Stomach (tissue), 9 donors: ENCODE results near the gene HOXB7. TPM values are rescaled to one million over a fixed set of nuclear protein-coding genes. Genes with fewer than 3 reads are reported as not detected.

Experiments
- DNase-seq, 2 donors: peaks; one replicate each; pipeline versions ENCODE4 v3.0.0 to v3.0.0-alpha.2; 2013 to 2019
- H3K27ac ChIP-seq, 5 donors: fragments of 200-600 bp in 4 of 5; sonication (generic) in 4 of 5; one replicate each; pipeline ENCODE4 v1.5.1; 2013 to 2019; ENCODE audit warnings: mild to moderate bottlenecking in 1 of 5, moderate library complexity in 1 of 5
- H3K27me3 ChIP-seq, 3 donors: fragments of 200-600 bp; sonication (generic); one replicate each; pipeline ENCODE4 v1.5.1; 2017 to 2019; ENCODE audit warnings: mixed run types in 1 of 3
- H3K36me3 ChIP-seq, 4 donors: fragments of 200-600 bp; sonication (generic); 1 replicate in 3 of 4; 2 replicates in 1 of 4; pipeline ENCODE4 v1.5.1; 2016 to 2019
- H3K4me1 ChIP-seq, 4 donors: fragments of 200-600 bp; sonication (generic); one replicate each; pipeline ENCODE4 v1.5.1; 2016 to 2019
- H3K4me3 ChIP-seq, 4 donors: fragments of 200-600 bp; sonication (generic) in 3 of 4; one replicate each; pipeline ENCODE4 v1.5.1; 2016 to 2019; ENCODE audit warnings: mild to moderate bottlenecking in 1 of 4
- H3K9me3 ChIP-seq, 4 donors: fragments of 200-600 bp; sonication (generic); one replicate each; pipeline ENCODE4 v1.5.1; 2016 to 2019
- EP300 ChIP-seq: sonication (generic); formaldehyde crosslinking; IDR thresholded peaks from one replicate; pipeline ENCODE4 v1.6.1; 2017; ENCODE audit warnings: antibody characterized with exemption
- POLR2A ChIP-seq, 4 donors: fragments of 450-650 bp; IDR thresholded peaks; one replicate each; pipeline ENCODE4 v1.6.1; 2016; ENCODE audit warnings: antibody characterized with exemption in 4 of 4, control low read depth in 2 of 4, mild to moderate bottlenecking in 1 of 4, moderate library complexity in 1 of 4
- POLR2AphosphoS5 ChIP-seq, 3 donors: sonication (generic); formaldehyde crosslinking; IDR thresholded peaks; one replicate each; pipeline ENCODE4 v1.6.1; 2016; ENCODE audit warnings: antibody characterized with exemption in 3 of 3
- WGBS, 5 donors: extraction: QIAGEN DNeasy Blood & Tissue Kit in 3 of 5; methylation state at CpG; one replicate each; pipeline versions ENCODE4 v1.1.5 to v1.1.7; 2013 to 2018; 5-methylcytosine and 5-hydroxymethylcytosine counted together
- intact Hi-C: fragments of 100-400 bp; cut with DNase I; formaldehyde crosslinking; loops from one replicate; pipeline ENCODE4 v1.15.1; 2023; ENCODE audit warnings: low total_unique reads
- polyA plus RNA-seq, 3 donors: library from polyadenylated mRNA; stranded (reverse); fragments of 200-250 nt; gene quantifications; one replicate each; pipeline ENCODE4 v1.2.3, GENCODE V29; 2013
- total RNA-seq, 5 donors: library from RNA; depleted of rRNA; stranded (reverse); fragments of >200 nt; gene quantifications; one replicate each; pipeline versions ENCODE4 v1.1.0 to v1.2.3, GENCODE V29; 2014 to 2016
- TF ChIP-seq, protein P1 (sequence below), 7 experiments: fragments of 450-650 bp in 4 of 7; fragments of 200-600 bp in 3 of 7; sonication (generic) in 3 of 7; IDR thresholded peaks; one replicate each; pipeline ENCODE4 v1.5.1; 2016 to 2019; ENCODE audit warnings: antibody characterized with exemption in 7 of 7, control low read depth in 2 of 7, mild to moderate bottlenecking in 1 of 7
- donor health status: healthy with polysubstance abuse.
- donor health status: Bipolar disorder and iron deficiency.
- donor health status: healthy.

Gene HOXB7
- total and polyA plus RNA-seq, 8 donors = 1.0 to 16.5 (median 2.6) TPM

DNA sequence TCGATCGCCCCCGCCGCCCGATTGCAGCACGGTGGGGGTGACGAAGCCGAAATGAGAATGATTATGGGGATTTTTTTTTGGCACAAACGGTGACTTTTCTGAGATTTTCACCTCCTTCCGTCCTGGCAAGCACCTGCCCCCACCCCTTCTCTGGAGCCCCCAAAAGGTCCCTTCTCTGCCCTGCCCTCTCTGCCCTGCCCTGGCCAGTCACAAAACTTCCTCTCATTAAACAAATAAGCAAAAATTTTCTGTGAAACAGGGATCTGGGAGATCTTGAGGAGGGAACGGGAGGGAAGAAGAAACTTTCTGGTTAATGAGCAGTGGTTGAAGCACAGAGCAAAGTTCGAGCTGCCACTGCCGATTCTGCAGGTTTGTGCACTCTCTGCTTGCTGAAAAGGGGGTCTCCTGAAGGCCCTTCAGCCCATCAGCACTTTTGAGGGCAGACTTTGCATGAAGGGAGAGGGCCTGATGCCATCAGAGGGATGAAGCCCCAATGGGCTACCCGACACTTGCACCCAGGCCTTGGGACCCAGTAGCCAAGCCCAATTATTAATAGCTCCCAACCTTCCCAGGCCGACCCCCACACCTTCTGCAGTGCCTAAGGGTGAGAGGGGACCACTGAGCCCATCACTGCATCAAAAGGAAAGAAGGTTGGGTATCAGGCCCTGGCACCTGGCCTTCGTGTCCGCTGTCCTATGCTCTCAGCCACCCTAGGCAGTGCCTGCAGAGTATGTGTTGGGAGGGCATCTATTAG lies 5.3 kb upstream of the HOXB7 start:
- Histone ChIP-seq H3K4me1 (peaks cover 38 to 61% (median 48%) of the 10 kb centered on the region in 4 donors), H3K36me3 (no peaks in the 10 kb centered on the region), H3K27ac (peak overlapping the region in 1 of 5 donors; percentile 88), H3K4me3 (no peak overlapping the region), H3K27me3 (peaks cover 13 to 100% (median 98%) of the 10 kb centered on the region in 3 donors), H3K9me3 (no peaks in the 10 kb centered on the region)
- no peak for TF ChIP-seq EP300
- no peak for TF ChIP-seq POLR2AphosphoS5 (IDR thresholded peaks at IDR 0.05)
- TF ChIP-seq, protein P1, sequence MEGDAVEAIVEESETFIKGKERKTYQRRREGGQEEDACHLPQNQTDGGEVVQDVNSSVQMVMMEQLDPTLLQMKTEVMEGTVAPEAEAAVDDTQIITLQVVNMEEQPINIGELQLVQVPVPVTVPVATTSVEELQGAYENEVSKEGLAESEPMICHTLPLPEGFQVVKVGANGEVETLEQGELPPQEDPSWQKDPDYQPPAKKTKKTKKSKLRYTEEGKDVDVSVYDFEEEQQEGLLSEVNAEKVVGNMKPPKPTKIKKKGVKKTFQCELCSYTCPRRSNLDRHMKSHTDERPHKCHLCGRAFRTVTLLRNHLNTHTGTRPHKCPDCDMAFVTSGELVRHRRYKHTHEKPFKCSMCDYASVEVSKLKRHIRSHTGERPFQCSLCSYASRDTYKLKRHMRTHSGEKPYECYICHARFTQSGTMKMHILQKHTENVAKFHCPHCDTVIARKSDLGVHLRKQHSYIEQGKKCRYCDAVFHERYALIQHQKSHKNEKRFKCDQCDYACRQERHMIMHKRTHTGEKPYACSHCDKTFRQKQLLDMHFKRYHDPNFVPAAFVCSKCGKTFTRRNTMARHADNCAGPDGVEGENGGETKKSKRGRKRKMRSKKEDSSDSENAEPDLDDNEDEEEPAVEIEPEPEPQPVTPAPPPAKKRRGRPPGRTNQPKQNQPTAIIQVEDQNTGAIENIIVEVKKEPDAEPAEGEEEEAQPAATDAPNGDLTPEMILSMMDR (IDR thresholded peaks at IDR 0.05) = no peak
- TF ChIP-seq POLR2A (IDR thresholded peaks at IDR 0.05) = no peak
- intact Hi-C loops = no loop called here
- no peak for DNase-seq
- 18 to 30% (median 25%) methylated on average over 17 of the region's 17 CpGs for WGBS, 5 donors

DNA sequence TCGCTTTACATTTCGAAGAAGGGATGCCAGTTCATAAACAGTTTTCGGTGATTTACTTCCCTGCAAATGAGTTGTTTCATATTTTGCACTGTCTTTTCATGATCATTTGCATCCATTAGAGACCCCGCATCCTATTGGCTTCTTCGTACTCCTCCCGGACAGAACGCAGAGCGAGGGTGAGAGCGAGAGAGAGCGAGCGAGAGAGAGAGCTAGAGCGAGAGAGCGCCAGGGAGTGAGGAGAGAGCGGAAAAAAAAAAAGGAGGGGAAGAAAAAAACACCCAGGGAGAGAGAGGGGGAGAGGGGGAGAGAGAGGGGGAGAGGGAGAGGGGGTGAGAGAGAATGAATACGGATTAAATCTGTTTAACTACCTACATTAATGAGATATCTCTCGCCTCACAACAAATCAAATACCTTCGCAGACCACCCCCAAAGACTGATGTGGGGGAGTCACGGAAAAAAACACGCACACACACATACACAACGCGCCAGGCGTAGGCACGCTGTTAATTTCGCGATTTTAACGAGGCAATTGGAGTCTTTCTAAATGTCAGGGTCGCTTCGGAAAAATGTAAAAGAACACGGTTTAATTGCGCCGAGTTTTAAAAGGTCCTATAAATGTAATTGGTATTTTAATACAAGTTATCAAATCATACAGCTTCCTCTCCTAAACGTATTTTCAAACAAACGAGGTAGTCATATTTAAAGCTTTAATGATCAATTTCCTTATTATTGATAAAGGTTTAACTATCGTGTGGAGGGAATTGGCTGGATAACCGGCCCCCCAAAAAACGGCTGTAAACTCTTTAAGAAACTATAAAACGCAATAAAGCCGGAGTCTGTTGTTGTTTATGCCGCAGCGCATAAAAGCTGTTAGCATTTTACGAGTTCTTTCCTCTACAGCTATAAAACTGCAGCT lies 4.5 kb upstream of the HOXB7 start, which contains the start of gene HOXB8:
Gene HOXB8 (minus strand): TSS at position 246 of the 916 bp plus-strand sequence. CDS start 588 bp downstream, outside the sequence.
- intact Hi-C loops = no loop called here
- WGBS, 5 donors = 12 to 22% (median 19%) methylated on average over 41 of the region's 41 CpGs
- peak within 1 kb of the TSS; percentile 21 to 62 (median 58) for H3K4me3 ChIP-seq
- H3K9me3 ChIP-seq = no peaks in the 10 kb centered on the region
- peaks cover 13 to 100% (median 98%) of the 10 kb centered on the region in 3 donors for H3K27me3 ChIP-seq
- H3K4me1 ChIP-seq = peaks cover 40 to 67% (median 56%) of the 10 kb centered on the region in 4 donors
- TF ChIP-seq POLR2A (IDR thresholded peaks at IDR 0.05) (no peak), POLR2AphosphoS5 (IDR thresholded peaks at IDR 0.05) (no peak)
- peak within 1 kb of the TSS in 4 of 5 donors; percentile 73 to 93 (median 80) for H3K27ac ChIP-seq
- H3K36me3 ChIP-seq = no peaks in the 10 kb centered on the region
- no peak for DNase-seq

DNA sequence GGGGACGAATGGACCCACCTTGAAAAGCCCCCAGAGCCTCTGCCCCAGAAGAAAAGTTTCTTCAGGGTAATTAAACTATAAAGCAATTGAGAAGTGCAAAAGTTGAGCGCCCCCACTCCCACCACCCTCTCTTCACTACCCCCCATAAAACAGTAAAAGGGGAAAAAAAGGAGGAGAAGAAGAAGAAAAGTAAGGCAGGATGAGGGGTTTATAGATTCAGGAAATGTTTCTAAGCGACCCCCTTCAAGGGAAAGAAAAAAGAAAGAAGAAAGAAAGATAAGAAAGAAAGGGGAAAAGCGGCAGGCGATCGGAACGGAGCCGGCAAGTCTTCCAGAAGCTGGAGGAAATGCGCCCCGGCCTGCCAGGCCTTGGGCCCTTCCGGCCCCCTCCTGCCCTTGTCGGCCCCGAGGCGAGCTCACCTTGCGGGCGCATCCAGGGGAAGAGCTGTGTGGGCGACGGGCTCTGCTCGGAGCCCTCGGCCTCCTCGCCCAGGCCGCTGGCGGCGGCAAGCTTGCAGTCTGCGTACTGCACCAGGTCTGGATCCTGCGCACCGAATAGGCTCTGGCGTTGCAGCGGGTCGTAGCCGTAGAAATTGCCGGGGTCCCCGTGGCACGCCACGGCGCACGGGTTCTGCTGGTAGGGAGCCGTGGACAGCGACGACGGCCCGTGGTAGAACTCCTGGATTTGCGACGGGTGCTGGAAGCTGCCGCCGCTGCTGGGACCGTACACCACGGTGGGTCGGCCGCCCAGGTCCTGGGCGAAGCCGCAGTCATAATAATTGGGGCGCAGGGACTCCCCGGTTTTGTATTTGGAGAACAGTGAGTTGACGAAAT lies 3.3 kb upstream of the HOXB7 start:
- no peak for DNase-seq
- Histone ChIP-seq H3K9me3 (no peaks in the 10 kb centered on the region), H3K27ac (peak overlapping the region in 4 of 5 donors; percentile 73 to 93 (median 80)), H3K4me3 (peak overlapping the region; percentile 48 to 62 (median 58)), H3K36me3 (no peaks in the 10 kb centered on the region), H3K4me1 (peaks cover 40 to 76% (median 64%) of the 10 kb centered on the region in 4 donors), H3K27me3 (peaks cover 10 to 100% (median 98%) of the 10 kb centered on the region in 3 donors)
- 4 to 10% (median 9%) methylated on average over 46 to 55 of the region's 55 CpGs for WGBS, 5 donors
- no peak for TF ChIP-seq EP300
- no peak for TF ChIP-seq POLR2A (IDR thresholded peaks at IDR 0.05)
- TF ChIP-seq, protein P1 (IDR thresholded peaks at IDR 0.05) = no peak
- no peak for TF ChIP-seq POLR2AphosphoS5 (IDR thresholded peaks at IDR 0.05)
- intact Hi-C loops = no loop called here

DNA sequence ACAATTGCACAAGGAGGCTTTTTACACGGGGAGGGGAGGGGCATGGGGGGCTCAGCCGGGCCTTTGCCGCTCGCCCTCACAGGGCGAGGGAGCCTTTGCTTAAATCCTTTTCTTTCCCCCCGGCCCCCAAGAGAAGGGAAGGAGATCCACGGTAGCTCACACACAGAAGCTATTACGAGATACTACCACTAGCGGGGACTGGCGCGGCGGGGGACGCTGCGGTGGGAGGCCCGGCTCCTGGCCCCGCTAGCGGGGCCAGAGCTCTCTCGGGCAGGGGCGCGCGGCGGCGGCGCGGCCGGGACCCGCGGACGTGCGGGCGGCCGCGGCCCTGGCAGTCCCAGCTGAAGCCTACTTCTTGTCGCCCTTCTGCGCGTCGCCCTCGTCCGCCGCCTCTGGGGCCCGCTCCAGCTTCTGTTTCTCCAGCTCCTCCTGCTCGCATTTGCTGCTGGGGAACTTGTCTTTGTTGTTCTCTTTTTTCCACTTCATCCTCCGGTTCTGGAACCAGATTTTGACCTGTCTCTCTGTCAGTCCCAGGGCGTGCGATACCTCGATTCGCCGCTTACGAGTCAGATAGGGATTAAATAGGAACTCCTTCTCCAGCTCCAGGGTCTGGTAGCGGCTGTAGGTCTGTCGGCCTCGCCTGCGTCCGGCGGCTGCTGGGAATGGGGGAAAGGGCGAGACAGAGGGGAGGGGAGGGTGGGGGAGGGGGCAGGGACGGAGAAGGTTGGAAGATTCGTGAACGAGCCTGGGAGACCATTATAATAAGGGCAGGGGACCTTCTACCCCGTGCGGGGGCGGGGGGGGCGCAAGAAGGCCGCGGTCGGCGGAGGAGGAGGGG lies 2.3 kb upstream of the HOXB7 start:
- DNase-seq = peak in 1 of 2 donors; percentile 66
- Histone ChIP-seq H3K9me3 (no peaks in the 10 kb centered on the region), H3K27ac (peak overlapping the region in 4 of 5 donors; percentile 73 to 93 (median 80)), H3K27me3 (peaks cover 10 to 100% (median 100%) of the 10 kb centered on the region in 3 donors), H3K4me1 (peaks cover 36 to 67% (median 58%) of the 10 kb centered on the region in 4 donors), H3K36me3 (no peaks in the 10 kb centered on the region), H3K4me3 (peak overlapping the region; percentile 48 to 62 (median 58))
- TF ChIP-seq, protein P1 (IDR thresholded peaks at IDR 0.05) = peak in 1 of 7 experiments; percentile 7
- no peak for TF ChIP-seq EP300
- intact Hi-C loops = no loop called here
- 3 to 5% (median 3%) methylated on average over 62 to 67 of the region's 67 CpGs for WGBS, 5 donors
